ENCODE data around the gene CBFA2T3. TPM values are rescaled to one million over a fixed set of nuclear protein-coding genes. Genes with fewer than 3 reads are reported as not detected.

Gene CBFA2T3
- total and polyA plus RNA-seq, 10 donors: 8.4 to 59.8 (median 26.3) TPM

DNA sequence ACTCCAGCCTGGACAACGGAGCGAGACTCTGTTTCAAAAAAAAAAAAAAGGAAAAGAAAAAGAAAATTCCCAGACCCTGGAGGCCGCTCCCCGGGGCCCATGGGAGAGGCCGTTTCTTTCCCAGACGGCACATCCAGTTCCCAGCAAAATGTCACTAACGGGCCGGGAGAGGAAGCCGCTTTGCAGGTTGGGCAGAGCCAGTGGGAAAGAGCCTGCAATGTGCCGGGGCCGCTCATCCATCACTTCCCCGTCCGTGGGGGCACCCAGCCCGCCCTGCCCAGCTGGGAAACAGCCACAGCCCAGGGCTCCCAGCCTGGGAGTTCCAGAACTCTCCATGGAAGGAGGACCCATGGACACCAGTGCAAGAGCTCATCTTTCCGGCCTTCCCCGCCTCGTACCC, 68.7 kb downstream of the CBFA2T3 start:
- Histone ChIP-seq H3K27ac (no peak overlapping the region), H3K9me3 (no peaks in the 10 kb centered on the region), H3K27me3 (replicated peaks in 1 of 7) (no peaks in the 10 kb centered on the region), H3K36me3 (peaks cover 0 to 37% (median 0%) of the 10 kb centered on the region in 6 donors), H3K4me3 (no peak overlapping the region), H3K4me1 (peaks cover 8 to 89% (median 55%) of the 10 kb centered on the region in 6 donors)
- intact Hi-C loops (cut with DNase I; ENCODE audit: low total_unique reads): no loop called here
- WGBS, 5 donors: 76 to 90% (median 81%) methylated on average over 14 to 17 of the region's 17 CpGs
- TF ChIP-seq POLR2AphosphoS5 (IDR thresholded peaks at IDR 0.05) (no peak), CTCF (IDR thresholded peaks at IDR 0.05 in 8 of 11, conservative IDR thresholded peaks at IDR 0.05 in 3 of 11) (no peak), POLR2A (IDR thresholded peaks at IDR 0.05) (no peak)
- no peak for DNase-seq

DNA sequence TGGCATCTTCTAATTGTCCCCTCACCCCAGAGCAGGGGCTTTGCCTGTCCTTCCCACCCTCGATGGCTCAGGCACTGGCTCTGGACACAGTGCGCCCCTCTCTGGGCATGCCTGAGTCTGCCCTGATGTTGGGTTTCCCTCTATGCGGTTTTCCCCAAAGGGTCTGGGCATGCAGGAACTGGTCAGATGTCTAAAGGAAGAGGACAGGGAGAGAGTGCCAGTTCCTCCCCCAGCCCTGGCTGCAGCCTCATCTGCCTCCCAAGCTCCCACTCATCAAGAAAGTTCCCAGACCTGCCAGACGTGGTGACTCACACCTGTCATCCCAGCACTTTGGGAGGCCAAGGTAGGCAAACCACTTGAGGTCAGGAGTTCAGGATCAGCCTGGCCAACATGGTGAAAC, 69.2 kb downstream of the CBFA2T3 start:
- no peak for DNase-seq
- TF ChIP-seq POLR2AphosphoS5 (IDR thresholded peaks at IDR 0.05) (no peak), CTCF (IDR thresholded peaks at IDR 0.05 in 8 of 11, conservative IDR thresholded peaks at IDR 0.05 in 3 of 11) (no peak), POLR2A (IDR thresholded peaks at IDR 0.05) (no peak)
- H3K36me3 ChIP-seq: peaks cover 0 to 37% (median 0%) of the 10 kb centered on the region in 6 donors
- H3K27me3 ChIP-seq (replicated peaks in 1 of 7): no peaks in the 10 kb centered on the region
- 67 to 86% (median 75%) methylated on average over 4 of the region's 4 CpGs for whole genome bisulfite sequencing, 5 donors
- H3K9me3 ChIP-seq: no peaks in the 10 kb centered on the region
- H3K4me3 ChIP-seq: no peak overlapping the region
- intact Hi-C loops (cut with DNase I; ENCODE audit: low total_unique reads): no loop called here
- H3K4me1 ChIP-seq: peaks cover 8 to 88% (median 55%) of the 10 kb centered on the region in 6 donors
- H3K27ac ChIP-seq: no peak overlapping the region

DNA sequence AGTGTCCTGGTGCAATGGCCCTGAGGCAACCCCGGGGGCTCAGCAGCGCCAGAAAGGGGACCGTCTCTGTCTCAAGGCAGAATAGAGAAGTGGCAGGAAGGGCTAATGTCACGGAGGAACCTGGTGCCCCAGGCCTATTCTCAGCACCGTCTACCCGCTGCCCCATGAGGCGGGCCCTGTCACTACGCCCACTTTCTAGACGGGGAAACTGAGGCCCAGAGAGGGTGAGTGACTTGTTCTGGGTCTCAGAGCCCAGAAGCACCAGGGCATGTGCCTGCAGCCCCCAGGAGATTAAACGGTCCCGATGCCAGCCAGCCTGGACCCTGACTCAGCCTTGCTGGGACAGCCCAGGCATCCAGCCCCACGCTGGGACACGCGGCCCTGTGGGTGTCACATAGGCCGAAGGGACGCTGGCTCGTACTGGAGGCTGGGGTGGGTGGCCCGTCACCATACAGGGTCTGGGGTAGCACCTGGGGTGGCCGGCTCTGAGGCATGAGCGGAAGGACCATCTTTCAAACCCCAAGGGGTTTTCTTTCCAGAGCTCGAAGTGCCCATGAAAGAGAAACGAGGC, 70.4 kb downstream of the CBFA2T3 start:
- TF ChIP-seq POLR2AphosphoS5 (IDR thresholded peaks at IDR 0.05) (no peak), POLR2A (IDR thresholded peaks at IDR 0.05) (no peak), CTCF (IDR thresholded peaks at IDR 0.05 in 8 of 11, conservative IDR thresholded peaks at IDR 0.05 in 3 of 11) (no peak)
- peaks cover 8 to 88% (median 52%) of the 10 kb centered on the region in 6 donors for H3K4me1 ChIP-seq
- no peak overlapping the region for H3K27ac ChIP-seq
- peaks cover 0 to 38% (median 1%) of the 10 kb centered on the region in 6 donors for H3K36me3 ChIP-seq
- H3K4me3 ChIP-seq: no peak overlapping the region
- DNase-seq: no peak
- WGBS, 5 donors: 78 to 88% (median 82%) methylated on average over 13 to 22 of the region's 22 CpGs
- H3K9me3 ChIP-seq: no peaks in the 10 kb centered on the region
- intact Hi-C loops (cut with DNase I; ENCODE audit: low total_unique reads): no loop called here
- no peaks in the 10 kb centered on the region for H3K27me3 ChIP-seq (replicated peaks in 1 of 7)

- H3K27ac ChIP-seq: peak overlapping the region in 1 of 8 donors; percentile 61
- H3K4me1 ChIP-seq: peaks cover 5 to 88% (median 48%) of the 10 kb centered on the region in 6 donors
- intact Hi-C loops (cut with DNase I; ENCODE audit: low total_unique reads): no loop called here
- H3K27me3 ChIP-seq (replicated peaks in 1 of 7): no peaks in the 10 kb centered on the region
- H3K9me3 ChIP-seq: no peaks in the 10 kb centered on the region
- no peak overlapping the region for H3K4me3 ChIP-seq
- peaks cover 0 to 44% (median 7%) of the 10 kb centered on the region in 6 donors for H3K36me3 ChIP-seq
- 68 to 78% (median 76%) methylated on average over 11 to 16 of the region's 16 CpGs for WGBS, 5 donors
- TF ChIP-seq POLR2AphosphoS5 (IDR thresholded peaks at IDR 0.05) (no peak), POLR2A (IDR thresholded peaks at IDR 0.05) (no peak), CTCF (IDR thresholded peaks at IDR 0.05 in 8 of 11, conservative IDR thresholded peaks at IDR 0.05 in 3 of 11) (no peak)
- DNase-seq: no peak
These were observed 71.0 kb downstream of the CBFA2T3 start for GRCh38 chr16:88906020-88906419.

Measured in spleen (tissue), 11 donors.